Activated CD4-positive, alpha-beta T cell treated with anti-CD3 and anti-CD28 coated beads for 4 hours (primary cell): ENCODE measurements around the gene MTSS2.

Experiments used
- DNase-seq, 2 donors: peaks; one replicate each; pipeline ENCODE4 v3.0.0-alpha.2; 2020

MTSS2 gene, protein sequence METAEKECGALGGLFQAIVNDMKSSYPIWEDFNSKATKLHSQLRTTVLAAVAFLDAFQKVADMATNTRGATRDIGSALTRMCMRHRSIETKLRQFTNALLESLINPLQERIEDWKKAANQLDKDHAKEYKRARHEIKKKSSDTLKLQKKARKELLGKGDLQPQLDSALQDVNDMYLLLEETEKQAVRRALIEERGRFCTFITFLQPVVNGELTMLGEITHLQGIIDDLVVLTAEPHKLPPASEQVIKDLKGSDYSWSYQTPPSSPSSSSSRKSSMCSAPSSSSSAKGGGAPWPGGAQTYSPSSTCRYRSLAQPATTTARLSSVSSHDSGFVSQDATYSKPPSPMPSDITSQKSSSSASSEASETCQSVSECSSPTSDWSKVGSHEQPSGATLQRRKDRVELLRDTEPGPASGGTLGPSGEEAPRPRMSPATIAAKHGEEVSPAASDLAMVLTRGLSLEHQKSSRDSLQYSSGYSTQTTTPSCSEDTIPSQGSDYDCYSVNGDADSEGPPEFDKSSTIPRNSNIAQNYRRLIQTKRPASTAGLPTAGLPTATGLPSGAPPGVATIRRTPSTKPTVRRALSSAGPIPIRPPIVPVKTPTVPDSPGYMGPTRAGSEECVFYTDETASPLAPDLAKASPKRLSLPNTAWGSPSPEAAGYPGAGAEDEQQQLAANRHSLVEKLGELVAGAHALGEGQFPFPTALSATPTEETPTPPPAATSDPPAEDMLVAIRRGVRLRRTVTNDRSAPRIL

DNA sequence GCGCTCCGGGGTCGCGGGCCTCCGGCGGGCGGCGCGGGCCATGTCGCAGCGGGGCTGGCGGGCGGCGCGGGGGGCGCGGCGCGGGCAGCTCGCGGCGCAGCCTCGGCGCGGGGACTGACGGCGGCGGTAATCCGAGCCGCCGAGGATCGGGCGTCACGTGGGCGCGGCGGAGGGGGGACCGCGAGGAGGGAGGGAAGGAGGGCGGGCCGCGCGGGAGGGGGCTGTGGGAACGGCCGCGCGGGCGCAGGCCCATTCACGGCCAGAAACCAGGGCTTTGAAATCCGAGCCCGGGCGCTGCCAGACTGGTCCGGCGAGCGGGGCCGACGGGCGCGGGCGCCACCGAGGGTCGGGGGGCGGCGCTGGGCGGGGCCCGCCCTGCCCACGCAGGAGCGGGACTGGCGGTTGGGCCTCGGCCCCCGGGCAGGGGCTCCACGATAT, at the start of gene MTSS2:
TSS of gene MTSS2 (minus strand) at position 116 of the 438 bp plus-strand sequence. CDS start 262 bp downstream, outside the sequence.
- DNase-seq = no peak

DNA sequence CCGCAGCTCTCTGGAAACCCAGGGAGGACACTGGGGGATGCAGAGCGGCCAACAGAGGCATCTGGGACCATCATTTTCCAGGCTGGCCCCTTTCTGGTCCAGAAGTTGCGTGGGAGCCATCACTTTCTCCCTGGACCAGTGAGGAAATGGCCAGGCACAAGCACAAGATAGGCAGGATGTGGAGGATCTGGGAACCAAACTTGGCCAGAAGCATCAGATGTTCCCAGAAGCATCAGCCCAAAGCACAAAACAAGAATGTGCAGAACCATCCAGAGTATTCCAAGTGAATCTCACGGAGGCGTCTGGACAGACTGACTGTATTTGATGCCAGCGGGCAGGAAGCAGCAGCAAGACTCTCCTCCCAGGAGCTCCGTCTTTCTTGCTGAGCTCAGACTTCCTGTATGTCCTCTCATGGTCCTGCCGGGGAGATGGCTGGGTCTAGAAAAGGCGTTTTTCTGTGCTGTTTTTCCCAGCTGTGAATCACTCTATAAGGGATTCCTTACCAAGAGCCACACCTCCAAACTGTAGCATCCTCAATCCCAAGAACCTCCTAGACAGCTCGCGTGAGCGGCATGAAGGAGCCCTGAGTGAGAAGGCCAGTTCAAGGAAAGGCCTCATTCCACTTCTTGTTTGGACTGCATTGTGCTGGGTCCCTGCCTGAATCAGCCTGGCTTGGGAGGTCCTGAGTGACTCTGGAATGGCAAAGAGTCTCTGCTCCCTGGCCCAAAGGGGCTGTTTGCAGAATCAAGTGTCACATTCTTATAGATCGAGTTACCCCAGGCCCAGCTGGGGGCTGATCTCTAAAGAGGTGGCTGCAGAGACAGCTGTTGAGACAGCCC, 49.5 kb upstream of the MTSS2 start:
- DNase-seq = no peak

DNA sequence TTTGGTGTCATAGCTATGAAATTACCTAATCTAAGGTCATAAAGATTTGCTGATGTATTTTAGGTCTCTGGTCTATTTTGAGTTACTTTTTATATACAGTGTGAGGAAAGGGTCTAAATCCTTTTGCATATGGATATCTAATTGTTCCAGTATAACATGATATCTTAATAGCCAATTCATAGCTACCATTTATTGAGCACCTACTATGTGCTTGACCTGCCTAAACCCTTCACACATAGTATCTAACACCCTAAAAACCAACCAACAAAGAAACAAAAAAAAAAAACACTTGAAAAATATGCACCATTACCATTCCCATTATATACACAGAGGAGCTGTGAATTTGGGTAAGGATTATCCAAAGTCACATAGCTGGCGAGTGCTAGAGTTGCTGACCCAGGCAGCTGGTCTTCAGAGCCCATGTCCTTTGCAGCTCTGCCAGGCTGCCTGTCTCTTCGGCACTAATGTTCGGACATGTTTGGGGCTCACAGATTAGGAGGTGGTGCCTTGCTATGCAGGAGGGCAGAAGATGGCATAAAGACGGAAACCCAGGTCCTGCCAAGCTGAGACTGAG, 48.8 kb upstream of the MTSS2 start:
- no peak for DNase-seq

DNA sequence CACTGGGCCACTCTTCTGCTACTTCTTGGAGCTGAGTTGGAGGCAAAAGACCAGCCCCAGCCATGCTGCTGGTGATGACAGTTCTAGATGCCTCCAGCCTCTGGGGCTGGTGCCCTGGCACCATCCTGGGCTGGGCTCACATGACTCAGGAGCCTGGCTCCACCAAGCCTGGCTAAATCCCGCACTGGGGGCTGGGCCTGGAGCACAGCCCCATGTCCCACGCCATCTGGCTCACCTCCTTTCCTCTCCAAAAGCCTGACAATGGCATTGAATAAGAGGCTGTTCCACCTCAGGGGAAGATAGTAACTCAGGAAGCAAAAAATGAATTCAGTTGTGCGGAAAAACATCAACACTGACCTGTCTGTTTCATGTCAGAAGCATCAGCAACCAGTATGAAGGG, 45.1 kb upstream of the MTSS2 start:
- DNase-seq = no peak

DNA sequence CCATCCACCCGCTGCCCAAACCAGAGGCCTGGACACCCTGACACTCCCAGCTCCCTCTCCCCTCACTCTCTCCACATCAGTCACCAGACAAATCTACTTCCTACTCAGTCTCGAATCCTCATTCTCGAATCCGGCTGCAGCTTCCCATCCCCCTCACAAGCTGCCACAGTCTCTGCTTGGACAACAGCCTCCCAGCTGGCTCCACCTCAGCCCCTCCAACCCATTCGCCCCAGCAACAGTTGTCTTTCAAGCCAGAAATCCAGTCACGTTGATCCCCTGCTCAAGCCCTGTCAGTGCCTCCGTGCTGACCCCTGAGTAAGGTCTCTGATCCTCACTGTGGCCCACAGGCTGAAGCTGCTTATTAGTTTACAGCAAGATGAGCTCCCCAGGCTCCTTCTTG, 44.2 kb upstream of the MTSS2 start:
- DNase-seq = no peak

DNA sequence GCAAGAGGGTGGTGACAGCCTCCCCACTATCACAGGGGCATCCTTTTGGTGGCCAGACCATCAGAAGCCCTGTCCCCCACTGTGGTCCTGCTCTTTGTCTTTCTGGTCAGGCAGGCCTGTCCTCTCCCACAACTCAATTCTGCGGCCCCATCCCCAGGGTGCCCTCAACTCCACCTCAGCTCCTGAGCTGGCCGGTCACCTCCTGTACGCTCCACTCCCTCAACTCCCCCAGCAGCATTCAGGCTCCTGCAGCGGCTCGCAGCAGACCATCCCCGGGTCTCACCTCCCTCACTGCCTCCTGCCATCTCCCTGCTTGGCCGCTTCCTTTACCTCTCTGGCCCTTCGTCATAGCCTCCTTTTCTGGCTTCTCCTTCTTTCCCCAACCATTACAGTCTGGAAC, 43.4 kb upstream of the MTSS2 start:
- no peak for DNase-seq

DNA sequence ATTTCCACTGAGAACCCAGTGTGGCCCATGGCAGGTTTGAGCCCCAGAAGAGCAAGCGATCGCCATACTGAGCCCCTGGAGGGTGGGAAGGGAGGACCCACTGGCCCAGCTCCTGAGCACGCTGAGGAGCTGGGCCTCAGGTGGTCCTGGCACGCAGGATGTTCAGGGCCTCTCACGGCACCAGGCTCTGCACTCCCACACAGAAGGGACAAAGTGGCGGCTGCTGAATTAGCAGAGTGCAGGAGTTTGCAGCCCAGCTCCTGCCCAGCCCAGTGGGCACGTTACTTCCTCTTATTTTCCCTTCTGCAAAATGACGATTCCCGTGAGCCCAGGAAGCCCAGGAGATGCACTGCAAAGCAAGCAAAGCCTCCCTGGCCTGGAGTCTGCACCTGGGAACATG, 42.3 kb upstream of the MTSS2 start:
- DNase-seq = no peak

DNA sequence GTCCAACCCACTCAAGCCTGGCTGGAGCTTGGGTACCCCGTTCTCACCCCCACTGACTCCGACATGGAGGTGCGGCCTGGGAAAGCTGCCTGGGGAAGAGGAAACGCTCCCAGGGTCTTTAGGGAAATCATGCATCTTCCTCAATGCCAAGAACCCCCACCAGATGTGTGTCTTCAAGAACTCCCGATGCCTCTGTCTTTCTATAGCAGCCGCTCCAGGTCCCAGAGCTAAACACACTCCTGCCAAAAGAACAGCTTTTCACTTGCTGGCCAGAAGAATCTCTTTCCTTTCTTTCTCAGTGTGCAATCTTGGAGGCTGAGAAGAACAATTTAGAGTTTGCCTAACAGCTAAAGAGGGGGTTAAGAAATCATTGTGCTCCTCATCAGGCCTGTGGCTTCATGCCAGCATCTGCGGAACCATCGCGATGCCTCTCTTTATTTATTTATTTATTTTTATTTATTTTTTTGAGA, 41.1 kb upstream of the MTSS2 start:
- DNase-seq = no peak

DNA sequence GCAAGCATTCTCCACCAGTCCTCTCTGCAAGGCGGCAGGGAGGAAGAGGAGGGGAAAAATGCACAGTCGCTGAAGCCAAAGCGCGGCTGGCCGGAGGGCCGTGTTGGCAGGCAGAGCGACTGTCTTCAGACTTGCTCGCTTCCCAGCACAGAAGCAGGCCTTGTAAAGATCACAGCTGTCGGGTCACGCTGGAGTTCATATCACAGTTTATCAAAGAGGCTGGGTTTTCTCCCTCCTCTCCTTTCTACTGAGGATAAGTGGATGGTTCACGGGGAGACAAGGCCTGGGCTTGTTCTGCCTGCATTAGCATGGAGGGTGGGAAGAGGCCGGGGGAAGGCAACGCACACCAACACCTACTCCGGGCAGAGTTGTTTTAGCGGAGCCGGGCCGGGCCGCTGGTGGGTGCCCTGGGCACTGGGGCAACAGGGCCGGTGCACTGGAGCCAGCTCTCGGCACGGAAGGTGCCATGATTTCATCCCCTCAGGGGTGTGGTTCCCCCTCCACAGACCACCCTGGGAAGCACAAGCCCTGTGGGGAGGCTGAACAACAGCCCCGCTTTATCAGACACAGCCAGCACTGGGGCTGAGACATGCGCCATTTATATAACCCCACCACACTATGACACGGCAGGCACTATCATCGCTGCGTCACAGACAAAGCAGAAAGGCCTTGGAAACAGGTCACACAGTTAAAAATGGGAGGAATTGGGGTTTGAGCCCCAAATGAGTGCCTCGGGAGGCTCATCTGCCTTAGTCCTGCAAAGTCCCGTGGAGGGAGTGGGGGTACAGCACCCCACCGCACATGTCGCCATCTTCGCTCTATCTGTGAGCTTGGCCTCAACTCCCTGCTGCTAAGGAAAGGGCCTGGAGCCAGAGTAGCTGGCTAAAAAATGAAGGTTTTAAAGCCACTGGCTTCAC, 40.3 kb upstream of the MTSS2 start:
- DNase-seq = no peak

DNA sequence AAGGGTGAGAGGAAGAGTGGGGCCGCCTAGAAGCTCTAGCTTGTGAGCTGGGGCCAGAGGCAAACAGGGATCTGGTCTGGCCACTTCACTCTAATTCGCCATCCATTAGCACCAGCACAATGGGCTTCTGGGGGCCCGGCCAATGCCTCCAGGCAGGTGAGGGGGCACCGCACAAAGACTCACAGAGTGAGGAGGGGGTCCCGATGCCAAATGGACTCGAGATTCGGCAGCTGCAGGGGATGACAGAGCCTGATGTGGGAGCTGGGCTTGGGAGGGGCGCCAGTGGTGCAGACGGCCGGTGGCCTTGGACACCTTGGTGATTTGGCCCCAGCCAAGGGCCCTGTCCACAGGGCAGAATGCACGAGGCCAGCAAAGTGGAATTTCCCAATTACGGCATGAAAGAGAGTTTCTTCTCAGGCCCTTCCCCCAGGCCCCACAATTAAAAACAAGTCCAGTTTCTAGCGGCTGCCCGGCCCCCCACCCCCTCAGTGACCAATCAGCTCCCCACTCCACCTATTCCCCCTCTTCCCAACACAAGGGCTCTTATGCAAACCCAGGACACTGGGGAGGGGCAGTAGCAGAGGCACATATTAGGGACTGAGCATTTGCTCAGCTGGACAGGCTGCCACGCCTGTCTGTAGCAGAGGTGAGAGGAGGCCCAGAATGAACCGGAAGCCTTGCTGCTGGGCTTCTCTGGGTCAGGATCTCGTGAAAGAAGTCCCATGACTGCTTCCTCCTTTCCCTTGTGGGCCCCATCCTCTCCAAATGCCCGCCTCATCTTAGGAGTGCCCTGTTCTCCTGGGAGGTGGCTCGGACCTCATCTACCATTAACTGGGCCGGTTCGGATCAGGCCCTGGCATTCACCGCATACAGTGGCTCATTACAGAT, 39.4 kb upstream of the MTSS2 start:
- no peak for DNase-seq

DNA sequence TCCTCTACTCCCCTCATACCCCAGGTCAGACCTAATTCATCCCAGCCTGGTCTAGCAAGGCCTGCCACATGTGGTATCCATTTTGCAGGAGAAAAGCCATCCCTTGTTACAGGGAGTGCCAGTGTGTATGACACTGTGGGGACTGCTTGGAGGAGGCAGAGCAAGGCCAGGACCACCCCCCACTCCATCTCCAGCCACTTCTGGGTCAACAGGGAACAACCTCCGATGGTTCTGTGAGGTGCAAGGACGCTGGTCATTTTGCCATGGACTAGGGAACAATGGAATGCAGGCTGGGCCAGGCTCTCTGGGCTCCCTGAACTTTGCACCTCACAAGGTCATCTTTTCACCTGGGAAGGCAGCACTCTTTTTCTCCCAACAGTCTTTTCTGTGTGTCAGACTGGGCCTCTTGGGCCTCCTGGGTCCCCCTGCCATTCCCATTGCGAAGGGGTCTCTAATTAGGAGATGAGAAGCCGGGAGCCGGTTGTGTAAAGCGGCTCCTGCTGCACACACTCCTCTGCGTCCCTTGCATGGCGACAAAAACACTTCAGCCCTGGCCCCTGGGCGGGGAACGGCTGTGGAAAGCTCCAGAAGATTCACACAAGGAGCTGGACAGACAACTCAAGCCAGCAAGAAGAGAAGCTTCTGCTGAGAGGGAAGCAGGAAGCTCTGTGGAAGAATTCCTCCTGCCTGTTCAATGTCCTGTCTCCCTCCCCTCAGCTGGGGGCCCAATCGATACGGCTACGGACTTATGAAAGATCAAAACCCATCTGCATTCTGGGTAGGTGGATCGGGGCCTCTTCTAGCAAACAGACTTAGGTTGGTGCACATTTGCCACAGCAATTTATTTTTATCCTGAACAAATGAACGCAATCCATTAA, 38.5 kb upstream of the MTSS2 start:
- no peak for DNase-seq

DNA sequence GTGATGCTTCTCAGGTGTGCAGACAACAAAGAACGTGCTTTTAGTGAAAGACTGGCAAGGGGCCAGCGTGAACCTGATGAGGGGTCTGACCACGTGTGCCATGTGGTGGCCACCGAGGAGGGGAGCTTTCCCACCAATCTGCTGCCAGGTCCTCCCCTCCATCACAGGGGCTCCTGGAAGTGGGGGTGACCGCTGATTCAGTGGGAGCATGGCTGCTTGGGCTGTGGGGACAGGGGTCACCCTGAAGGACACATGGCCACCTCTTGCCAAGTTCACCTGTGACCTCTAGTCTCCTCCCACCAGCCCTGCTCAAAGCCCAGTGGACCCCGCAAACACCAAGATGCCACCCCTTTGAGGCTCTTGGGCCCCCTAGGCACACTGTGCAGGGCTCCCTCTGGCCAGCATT, 37.9 kb upstream of the MTSS2 start:
- no peak for DNase-seq

DNA sequence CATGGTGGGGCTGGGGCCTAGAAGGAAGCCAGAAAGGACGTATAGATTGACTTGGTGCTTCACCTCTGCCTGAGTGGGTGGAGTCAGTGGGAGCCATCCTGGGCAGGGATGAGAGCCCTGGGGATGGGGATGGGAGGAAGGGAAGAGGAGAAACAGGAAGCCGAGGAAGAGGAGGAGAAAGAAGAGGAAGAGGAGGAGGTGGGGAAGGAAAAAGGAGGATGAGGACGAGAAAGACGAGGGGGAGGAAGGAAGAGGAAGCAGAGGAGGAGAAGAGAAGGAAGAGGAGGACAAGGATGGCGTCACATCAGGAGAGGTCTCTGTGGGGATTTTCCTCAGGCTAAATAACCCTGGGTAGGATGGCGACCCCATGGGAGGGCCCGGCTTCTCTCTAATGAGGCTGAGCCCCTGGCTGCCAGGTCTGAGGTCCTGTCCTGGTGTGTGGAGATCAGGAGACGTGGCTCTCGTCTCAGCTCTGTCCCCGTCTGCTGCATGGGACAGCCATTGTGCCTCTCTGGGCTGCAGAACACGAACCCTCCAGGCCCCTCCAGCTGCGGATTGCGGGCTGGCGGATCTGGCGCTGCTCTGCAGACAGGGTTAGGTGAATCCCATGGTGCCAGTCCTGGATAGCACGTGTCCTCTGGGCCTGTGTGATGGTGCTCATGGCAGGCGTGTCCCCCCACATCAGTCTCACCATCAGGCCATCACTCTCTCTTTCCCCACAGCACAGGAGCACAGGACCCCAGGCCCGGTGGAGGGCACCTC, 35.5 kb upstream of the MTSS2 start:
- DNase-seq = no peak

DNA sequence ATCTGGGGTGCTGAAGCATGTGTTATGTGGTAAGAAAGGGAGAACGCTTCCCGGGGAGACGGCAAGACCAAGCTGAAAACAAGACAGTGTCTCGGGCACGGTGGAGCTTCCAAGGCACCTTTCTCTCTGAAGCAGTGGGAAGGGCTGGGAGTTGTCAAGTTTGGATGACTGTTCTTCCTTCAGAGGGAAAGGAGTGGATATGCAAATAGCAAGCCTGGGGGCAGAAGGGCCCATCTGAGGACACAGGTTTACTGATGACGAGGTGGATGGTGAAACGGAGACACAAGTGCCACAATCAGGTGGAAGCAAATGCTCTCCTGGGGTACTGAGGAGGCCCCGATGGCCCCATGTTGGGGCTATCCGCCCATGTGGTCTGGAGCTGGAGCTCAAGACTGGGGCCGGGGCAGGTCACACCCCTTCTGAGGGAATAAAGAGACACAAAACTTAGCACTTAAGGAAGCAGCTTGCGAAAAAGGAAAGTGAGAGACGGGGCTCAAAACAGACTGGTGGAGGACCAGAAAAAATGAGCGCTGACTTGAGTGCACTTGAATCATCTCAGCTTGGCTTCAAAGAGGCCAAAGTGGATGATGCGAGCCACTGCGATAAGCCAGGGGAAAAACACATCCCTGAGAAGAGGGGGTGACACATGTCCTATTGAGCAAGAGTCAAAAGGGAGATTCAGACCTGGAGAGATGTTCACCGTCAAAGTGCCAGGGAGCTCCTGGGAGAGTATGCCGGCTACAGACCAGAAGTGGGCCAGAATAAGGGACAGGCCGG, 34.8 kb upstream of the MTSS2 start:
- DNase-seq = no peak

DNA sequence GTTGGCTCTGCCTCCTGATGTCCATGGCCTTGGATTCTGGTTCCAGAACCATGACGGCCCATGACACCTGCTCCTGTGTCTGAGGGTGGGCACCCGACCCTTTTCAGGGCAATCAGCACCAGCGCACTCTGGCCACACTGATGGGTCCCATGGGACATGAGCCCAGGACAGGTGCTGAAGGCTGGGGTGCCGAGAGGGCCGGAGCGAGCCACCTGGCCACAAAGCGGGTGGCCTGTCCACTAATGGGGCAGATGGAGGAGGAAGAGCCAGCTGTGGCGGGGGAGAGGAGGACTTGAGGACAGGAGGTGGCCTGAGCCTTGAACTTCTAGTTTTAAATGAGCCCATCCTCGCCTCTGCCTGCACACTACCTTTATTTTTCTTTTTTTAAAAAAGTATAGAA, 31.2 kb upstream of the MTSS2 start:
- DNase-seq = no peak

DNA sequence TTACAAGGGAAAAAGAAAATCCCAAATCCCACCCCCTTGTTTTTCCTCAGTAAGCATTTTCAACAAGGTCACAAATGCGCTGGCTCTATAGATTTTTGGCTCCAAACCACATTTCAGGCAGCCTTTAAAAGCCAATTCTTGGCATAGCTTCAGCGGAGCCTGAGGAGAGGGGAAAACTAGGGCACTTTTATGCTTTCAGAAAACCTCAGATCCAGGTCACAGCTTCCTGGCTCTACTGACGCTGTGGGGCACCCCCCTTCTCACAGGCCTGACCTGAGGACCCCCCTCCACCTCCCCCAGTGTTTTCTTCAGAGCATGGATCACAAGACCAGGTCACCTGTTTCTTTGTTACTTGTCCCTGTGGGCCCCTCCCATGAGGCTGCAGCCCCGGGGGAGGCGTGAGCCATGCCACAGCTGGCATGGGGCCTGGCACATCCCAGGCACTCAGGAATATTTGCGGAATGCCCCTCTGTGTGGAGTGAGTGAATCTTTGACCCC, 30.1 kb upstream of the MTSS2 start:
- no peak for DNase-seq

DNA sequence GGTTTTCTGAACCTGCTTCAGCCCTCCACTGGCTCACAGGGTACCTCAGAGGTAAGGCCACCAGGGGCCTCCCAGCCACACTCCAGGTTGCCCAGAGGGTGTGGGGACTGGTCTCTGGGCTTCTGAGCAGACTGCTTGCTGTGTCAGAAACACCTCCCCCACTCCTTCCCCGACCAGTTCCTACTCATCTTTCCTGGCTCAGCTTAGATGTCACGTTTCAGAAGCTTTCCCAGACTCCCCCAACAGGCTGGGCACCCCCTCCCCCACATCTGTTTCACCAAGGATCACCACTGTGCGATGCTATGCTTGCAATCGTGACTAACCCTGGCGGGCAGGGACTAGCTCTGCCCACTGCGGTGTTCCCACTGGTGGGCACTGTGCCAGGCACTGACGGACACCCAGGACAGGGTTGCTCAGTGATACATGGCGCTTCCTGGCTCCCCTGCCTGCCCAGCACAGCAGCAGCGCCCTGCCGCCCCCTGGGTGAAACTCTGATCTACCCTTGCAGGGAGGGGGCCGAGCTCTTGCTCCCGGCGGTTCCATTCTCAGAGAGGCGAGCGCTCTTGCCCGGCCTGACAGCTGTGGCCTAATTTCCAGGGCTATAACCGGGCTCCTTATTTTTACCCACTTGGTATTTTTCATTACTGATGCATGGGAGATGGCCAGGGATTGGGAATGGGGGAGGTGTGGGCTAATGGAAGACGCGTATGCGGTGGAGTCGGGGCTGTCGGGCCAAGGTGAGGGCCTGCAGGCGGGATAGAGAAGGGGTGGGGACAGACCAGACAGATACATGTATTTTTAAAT, 29.4 kb upstream of the MTSS2 start:
- DNase-seq = no peak
